Uterus (tissue), 4 donors: ENCODE results near the gene TRAPPC6A. TPM values are rescaled to one million over a fixed set of nuclear protein-coding genes. Genes with fewer than 3 reads are reported as not detected.

Experiments used
- DNase-seq, 2 donors: peaks; one replicate each; pipeline ENCODE4 v3.0.0-alpha.2; 2019 to 2020
- H3K27ac ChIP-seq, 2 donors: fragments of 200-600 bp; sonication (generic); 1 replicate in 1 of 2; 2 replicates in 1 of 2; pipeline ENCODE4 v1.5.1; 2016 to 2018
- H3K27me3 ChIP-seq, 2 donors: fragments of 200-600 bp; sonication (generic); one replicate each; pipeline ENCODE4 v1.5.1; 2018 to 2019; ENCODE audit warnings: control low read depth in 1 of 2
- H3K36me3 ChIP-seq, 2 donors: fragments of 200-600 bp; sonication (generic); one replicate each; pipeline ENCODE4 v1.5.1; 2019; ENCODE audit warnings: control low read depth in 1 of 2
- H3K4me1 ChIP-seq, 2 donors: fragments of 200-600 bp; sonication (generic); one replicate each; pipeline ENCODE4 v1.5.1; 2018 to 2019; ENCODE audit warnings: control low read depth in 1 of 2
- H3K4me3 ChIP-seq, 2 donors: fragments of 200-600 bp; sonication (generic); 1 replicate in 1 of 2; 2 replicates in 1 of 2; pipeline ENCODE4 v1.5.1; 2018 to 2019; ENCODE audit warnings: mild to moderate bottlenecking in 1 of 2
- H3K9me3 ChIP-seq, 2 donors: fragments of 200-600 bp; sonication (generic); one replicate each; pipeline ENCODE4 v1.5.1; 2019; ENCODE audit warnings: control low read depth in 1 of 2
- POLR2A ChIP-seq, 2 donors: fragments of 450-650 bp; IDR thresholded peaks; one replicate each; pipeline ENCODE4 v1.6.1; 2016; ENCODE audit warnings: antibody characterized with exemption in 2 of 2, mild to moderate bottlenecking in 1 of 2, moderate library complexity in 1 of 2
- intact Hi-C: fragments of 100-400 bp; cut with DNase I; formaldehyde crosslinking; loops from one replicate; pipeline ENCODE4 v1.15.1; 2023; ENCODE audit warnings: low total_unique reads
- total RNA-seq, 4 donors: library from RNA; depleted of rRNA in 3 of 4; stranded (reverse); fragments of >200 nt in 3 of 4; gene quantifications; one replicate each; pipeline versions ENCODE4 v1.1.0 to v1.2.4, GENCODE V29; 2014 to 2023
- TF ChIP-seq, protein P1 (sequence below), 4 experiments: fragments of 200-600 bp in 2 of 4; fragments of 450-650 bp in 2 of 4; sonication (generic) in 2 of 4; IDR thresholded peaks; one replicate each; pipeline ENCODE4 v1.5.1; 2016 to 2019; ENCODE audit warnings: antibody characterized with exemption in 4 of 4, mild to moderate bottlenecking in 2 of 4, moderate library complexity in 1 of 4
- donor health status: DM: yes; HTN: yes; CAD: no.

The TRAPPC6A gene
- total RNA-seq, 4 donors from 2014 or later = 4.1 to 25.9 (median 16.5) TPM

GRCh38 chr19:45213031-45213430 lies 35.0 kb upstream of the TRAPPC6A start:
- TF ChIP-seq, protein P1, sequence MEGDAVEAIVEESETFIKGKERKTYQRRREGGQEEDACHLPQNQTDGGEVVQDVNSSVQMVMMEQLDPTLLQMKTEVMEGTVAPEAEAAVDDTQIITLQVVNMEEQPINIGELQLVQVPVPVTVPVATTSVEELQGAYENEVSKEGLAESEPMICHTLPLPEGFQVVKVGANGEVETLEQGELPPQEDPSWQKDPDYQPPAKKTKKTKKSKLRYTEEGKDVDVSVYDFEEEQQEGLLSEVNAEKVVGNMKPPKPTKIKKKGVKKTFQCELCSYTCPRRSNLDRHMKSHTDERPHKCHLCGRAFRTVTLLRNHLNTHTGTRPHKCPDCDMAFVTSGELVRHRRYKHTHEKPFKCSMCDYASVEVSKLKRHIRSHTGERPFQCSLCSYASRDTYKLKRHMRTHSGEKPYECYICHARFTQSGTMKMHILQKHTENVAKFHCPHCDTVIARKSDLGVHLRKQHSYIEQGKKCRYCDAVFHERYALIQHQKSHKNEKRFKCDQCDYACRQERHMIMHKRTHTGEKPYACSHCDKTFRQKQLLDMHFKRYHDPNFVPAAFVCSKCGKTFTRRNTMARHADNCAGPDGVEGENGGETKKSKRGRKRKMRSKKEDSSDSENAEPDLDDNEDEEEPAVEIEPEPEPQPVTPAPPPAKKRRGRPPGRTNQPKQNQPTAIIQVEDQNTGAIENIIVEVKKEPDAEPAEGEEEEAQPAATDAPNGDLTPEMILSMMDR (IDR thresholded peaks at IDR 0.05) = no peak
- no peak for TF ChIP-seq POLR2A (IDR thresholded peaks at IDR 0.05)
- H3K27ac ChIP-seq = peak overlapping the region; percentile 30 to 55
- peaks cover 8 to 14% of the 10 kb centered on the region in 2 donors for H3K27me3 ChIP-seq
- no peaks in the 10 kb centered on the region for H3K36me3 ChIP-seq
- no peaks in the 10 kb centered on the region for H3K9me3 ChIP-seq
- intact Hi-C loops = no loop called here
- H3K4me1 ChIP-seq = no peaks in the 10 kb centered on the region
- H3K4me3 ChIP-seq = no peak overlapping the region
- DNase-seq = no peak

DNA sequence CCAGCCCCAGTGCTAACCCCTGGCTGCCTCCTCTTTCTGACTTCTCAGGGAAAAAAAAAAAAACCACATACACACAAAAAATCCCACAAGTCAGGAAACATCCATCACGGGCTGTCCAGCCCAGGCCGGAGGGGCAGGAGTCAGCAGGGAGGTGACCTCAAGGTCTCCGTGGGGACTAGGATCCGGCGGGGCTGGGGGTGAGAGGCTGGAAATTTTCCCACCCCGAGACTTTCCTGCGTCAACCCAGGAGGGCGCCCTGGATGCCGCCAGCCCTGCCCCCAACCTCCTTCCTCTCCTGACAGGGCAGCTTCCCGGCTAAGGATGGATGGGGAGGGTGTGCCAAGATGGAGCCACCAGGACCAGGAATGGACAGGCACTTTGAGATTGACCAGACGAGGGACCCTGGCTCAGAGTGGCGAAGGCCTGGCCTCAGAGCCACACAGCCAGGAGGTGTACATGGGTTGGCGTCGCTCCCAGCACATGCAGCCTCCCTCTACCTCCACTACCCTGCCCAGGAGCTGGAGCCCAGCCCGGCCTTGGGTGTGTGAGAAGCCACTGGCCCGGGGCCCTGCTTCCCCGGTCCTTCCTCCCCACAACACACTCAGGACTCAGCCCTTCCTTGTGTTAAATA lies 33.8 kb upstream of the TRAPPC6A start:
- no peaks in the 10 kb centered on the region for H3K36me3 ChIP-seq
- no peaks in the 10 kb centered on the region for H3K9me3 ChIP-seq
- H3K27ac ChIP-seq = peak overlapping the region; percentile 30 to 41
- no peak for TF ChIP-seq POLR2A (IDR thresholded peaks at IDR 0.05)
- TF ChIP-seq, protein P1 (IDR thresholded peaks at IDR 0.05) = no peak
- peak; percentile 34 to 77 for DNase-seq
- no peak overlapping the region for H3K4me3 ChIP-seq
- intact Hi-C loops = no loop called here
- no peaks in the 10 kb centered on the region for H3K4me1 ChIP-seq
- peaks cover 0 to 11% of the 10 kb centered on the region in 2 donors for H3K27me3 ChIP-seq

DNA sequence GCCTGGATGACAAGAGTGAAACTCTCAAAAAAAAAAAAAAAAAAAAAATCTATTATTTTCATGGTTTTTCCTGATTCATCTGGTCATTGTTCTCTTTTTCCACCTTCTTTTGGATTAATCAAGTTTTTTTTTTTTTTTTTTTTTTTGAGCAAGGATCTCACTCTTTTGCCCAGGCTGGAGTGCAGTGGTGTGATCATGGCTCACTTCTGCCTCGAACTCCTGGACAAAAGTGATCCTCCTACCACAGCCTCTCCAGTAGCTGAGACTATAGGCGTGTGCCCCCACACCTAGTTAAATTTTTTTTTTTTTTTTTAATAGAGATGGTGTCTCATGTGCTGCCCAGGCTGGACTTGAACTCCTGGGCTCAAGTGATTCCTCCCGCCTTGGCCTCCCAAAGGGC lies 28.3 kb upstream of the TRAPPC6A start:
- Histone ChIP-seq H3K27ac (no peak overlapping the region), H3K9me3 (no peaks in the 10 kb centered on the region), H3K4me3 (no peak overlapping the region), H3K27me3 (no peaks in the 10 kb centered on the region), H3K36me3 (no peaks in the 10 kb centered on the region), H3K4me1 (no peaks in the 10 kb centered on the region)
- no peak for DNase-seq
- TF ChIP-seq, protein P1 (IDR thresholded peaks at IDR 0.05) = no peak
- no peak for TF ChIP-seq POLR2A (IDR thresholded peaks at IDR 0.05)
- intact Hi-C loops = no loop called here

GRCh38 chr19:45205810-45206209 lies 27.8 kb upstream of the TRAPPC6A start:
- DNase-seq = no peak

GRCh38 chr19:45202637-45203036 lies 24.6 kb upstream of the TRAPPC6A start:
- no peak for DNase-seq
- intact Hi-C loops = no loop called here
- no peak overlapping the region for H3K27ac ChIP-seq
- TF ChIP-seq, protein P1 (IDR thresholded peaks at IDR 0.05) = no peak
- TF ChIP-seq POLR2A (IDR thresholded peaks at IDR 0.05) = no peak
- H3K36me3 ChIP-seq = no peaks in the 10 kb centered on the region
- H3K4me3 ChIP-seq = no peak overlapping the region
- H3K4me1 ChIP-seq = no peaks in the 10 kb centered on the region
- no peaks in the 10 kb centered on the region for H3K9me3 ChIP-seq
- H3K27me3 ChIP-seq = no peaks in the 10 kb centered on the region

More at GRCh38 chr19:45205810-45206209, 27.8 kb upstream of the TRAPPC6A start:
- intact Hi-C loops = no loop called here
- Histone ChIP-seq H3K36me3 (no peaks in the 10 kb centered on the region), H3K27ac (no peak overlapping the region), H3K4me1 (no peaks in the 10 kb centered on the region), H3K4me3 (no peak overlapping the region), H3K9me3 (no peaks in the 10 kb centered on the region), H3K27me3 (no peaks in the 10 kb centered on the region)
- TF ChIP-seq, protein P1 (IDR thresholded peaks at IDR 0.05) = no peak
- TF ChIP-seq POLR2A (IDR thresholded peaks at IDR 0.05) = no peak
